ENCODE data around the gene BCR.

BCR gene

GRCh38 chr22:23153994-23154393, 26.3 kb upstream of the BCR start:
- DNase-seq (ENCODE audit: extremely low read depth, insufficient read length) = no peak
- no peaks in the 10 kb centered on the region; the same call in 1 of the 2 replicates for H3K36me3 ChIP-seq (ENCODE audit: control insufficient read depth, insufficient read depth, low read length)
- H3K4me3 ChIP-seq (replicated peaks; ENCODE audit: low read depth, low read length) = no peak overlapping the region
- H3K27me3 ChIP-seq (replicated peaks; ENCODE audit: control insufficient read depth, insufficient read depth, low read length) = no peaks in the 10 kb centered on the region
- TF ChIP-seq CTCF (IDR thresholded peaks at IDR 0.05; ENCODE audit: insufficient read depth, low read length, poor library complexity, severe bottlenecking) = no peak

GRCh38 chr22:23154461-23154860, 25.8 kb upstream of the BCR start:
- no peak for DNase-seq (ENCODE audit: extremely low read depth, insufficient read length)
- H3K36me3 ChIP-seq (ENCODE audit: control insufficient read depth, insufficient read depth, low read length) = no peaks in the 10 kb centered on the region; the same call in 1 of the 2 replicates
- no peak overlapping the region for H3K4me3 ChIP-seq (replicated peaks; ENCODE audit: low read depth, low read length)
- no peaks in the 10 kb centered on the region for H3K27me3 ChIP-seq (replicated peaks; ENCODE audit: control insufficient read depth, insufficient read depth, low read length)
- no peak for TF ChIP-seq CTCF (IDR thresholded peaks at IDR 0.05; ENCODE audit: insufficient read depth, low read length, poor library complexity, severe bottlenecking)

GRCh38 chr22:23155143-23155542, 25.2 kb upstream of the BCR start:
- H3K36me3 ChIP-seq (ENCODE audit: control insufficient read depth, insufficient read depth, low read length) = no peaks in the 10 kb centered on the region; the same call in 1 of the 2 replicates
- H3K4me3 ChIP-seq (replicated peaks; ENCODE audit: low read depth, low read length) = no peak overlapping the region
- no peaks in the 10 kb centered on the region for H3K27me3 ChIP-seq (replicated peaks; ENCODE audit: control insufficient read depth, insufficient read depth, low read length)
- no peak for DNase-seq (ENCODE audit: extremely low read depth, insufficient read length)
- no peak for TF ChIP-seq CTCF (IDR thresholded peaks at IDR 0.05; ENCODE audit: insufficient read depth, low read length, poor library complexity, severe bottlenecking)

- H3K4me3 ChIP-seq (replicated peaks; ENCODE audit: low read depth, low read length) = no peak overlapping the region
- DNase-seq (ENCODE audit: extremely low read depth, insufficient read length) = no peak
- no peaks in the 10 kb centered on the region for H3K27me3 ChIP-seq (replicated peaks; ENCODE audit: control insufficient read depth, insufficient read depth, low read length)
- H3K36me3 ChIP-seq (ENCODE audit: control insufficient read depth, insufficient read depth, low read length) = no peaks in the 10 kb centered on the region; the same call in 1 of the 2 replicates
- TF ChIP-seq CTCF (IDR thresholded peaks at IDR 0.05; ENCODE audit: insufficient read depth, low read length, poor library complexity, severe bottlenecking) = no peak
Observed at GRCh38 chr22:23155831-23156230, 24.5 kb upstream of the BCR start.

GRCh38 chr22:23156286-23156685, 24.0 kb upstream of the BCR start:
- Histone ChIP-seq H3K27me3 (replicated peaks; ENCODE audit: control insufficient read depth, insufficient read depth, low read length) (no peaks in the 10 kb centered on the region), H3K36me3 (ENCODE audit: control insufficient read depth, insufficient read depth, low read length) (no peaks in the 10 kb centered on the region; the same call in 1 of the 2 replicates), H3K4me3 (replicated peaks; ENCODE audit: low read depth, low read length) (no peak overlapping the region)
- DNase-seq (ENCODE audit: extremely low read depth, insufficient read length) = no peak
- no peak for TF ChIP-seq CTCF (IDR thresholded peaks at IDR 0.05; ENCODE audit: insufficient read depth, low read length, poor library complexity, severe bottlenecking)

Measured in GM06990 (cell line).